Hypothalamus (tissue), 51 donors: ENCODE measurements around the gene TAT.
"Not testable (repeated sequence)": the region's sequence is repeated elsewhere in the genome, so short reads cannot be mapped to it uniquely, and the experiment has no call there.

Experiments used
- DNase-seq, 51 donors: peaks; one replicate each; lab custom pipeline; 2025; lab: John Stamatoyannopoulos, UW

The TAT gene

GRCh38 chr16:71585318-71585703 lies 8.4 kb upstream of the TAT start:
- no peak for DNase-seq

- DNase-seq: no peak
Measured at GRCh38 chr16:71584543-71585317, 7.8 kb upstream of the TAT start.

- not testable (repeated sequence) for DNase-seq
Measured at GRCh38 chr16:71582553-71582848, 5.6 kb upstream of the TAT start.

GRCh38 chr16:71574702-71575101 lies 2.2 kb downstream of the TAT start:
- DNase-seq: no peak

GRCh38 chr16:71573387-71574094 lies 3.4 kb downstream of the TAT start:
- no peak for DNase-seq

GRCh38 chr16:71572497-71573116 lies 4.3 kb downstream of the TAT start:
- DNase-seq: no peak

- no peak for DNase-seq
Measured at GRCh38 chr16:71570144-71570543, 6.7 kb downstream of the TAT start.

GRCh38 chr16:71569621-71570020 lies 7.3 kb downstream of the TAT start:
- no peak for DNase-seq

- DNase-seq: no peak
Measured at GRCh38 chr16:71568551-71568950, 8.3 kb downstream of the TAT start.

GRCh38 chr16:71567931-71568330 lies 9.0 kb downstream of the TAT start:
- no peak for DNase-seq

GRCh38 chr16:71565812-71566700 lies 10.8 kb downstream of the TAT start:
- DNase-seq: no peak

- peak in 2 of 51 donors; percentile 9 to 90 for DNase-seq
Measured at GRCh38 chr16:71564335-71564967, 12.4 kb downstream of the TAT start.

GRCh38 chr16:71562552-71562951 lies 14.3 kb downstream of the TAT start:
- DNase-seq: no peak

- DNase-seq: not testable (repeated sequence)
Measured at GRCh38 chr16:71561886-71562285, 15.0 kb downstream of the TAT start.

- DNase-seq: no peak
Measured at GRCh38 chr16:71559855-71560254, 17.0 kb downstream of the TAT start.

- no peak for DNase-seq
Measured at GRCh38 chr16:71557954-71558582, 18.8 kb downstream of the TAT start.

- DNase-seq: no peak
Measured at GRCh38 chr16:71557299-71557698, 19.6 kb downstream of the TAT start.

GRCh38 chr16:71555230-71555891 lies 21.5 kb downstream of the TAT start:
- no peak for DNase-seq

GRCh38 chr16:71552698-71553503 lies 24.0 kb downstream of the TAT start:
- no peak for DNase-seq
